ENCODE measurements around the gene KRTAP4-16.
"Not testable (repeated sequence)": the region's sequence is repeated elsewhere in the genome, so short reads cannot be mapped to it uniquely, and the experiment has no call there.

The KRTAP4-16 gene

DNA sequence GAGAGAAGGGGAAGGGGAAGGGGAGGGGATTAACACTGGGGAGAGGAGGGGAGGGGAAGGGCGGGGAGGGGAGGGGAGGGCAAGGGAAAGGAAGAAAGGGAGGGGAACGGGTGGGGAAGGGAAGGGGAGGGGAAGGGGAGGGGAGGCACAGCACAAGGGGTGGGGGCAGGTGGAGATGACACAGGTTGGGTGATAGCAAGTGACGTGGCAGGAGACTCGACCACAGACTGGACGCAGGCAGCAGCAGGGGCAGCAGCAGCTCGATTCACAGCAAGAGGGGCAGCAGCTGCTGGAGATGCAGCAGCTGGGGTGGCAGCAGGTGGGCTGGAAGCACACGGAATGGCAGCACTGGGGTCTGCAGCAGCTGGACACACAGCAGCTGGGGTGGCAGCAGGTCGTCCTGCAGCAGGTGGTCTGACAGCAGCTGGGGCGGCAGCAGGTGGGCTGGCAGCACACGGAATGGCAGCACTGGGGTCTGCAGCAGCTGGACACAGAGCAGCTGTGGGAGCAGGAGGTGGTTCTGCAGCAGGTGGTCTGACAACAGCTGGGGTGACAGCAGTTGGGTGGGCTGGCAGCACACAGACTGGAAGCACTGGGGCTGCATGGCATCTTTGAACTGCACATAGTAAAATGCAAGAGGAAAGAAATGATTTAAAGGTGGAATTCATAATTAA lies at the start of gene KRTAP4-16:
Gene KRTAP4-16, minus strand, starts transcription at position 624 of the 674 bp plus-strand sequence. Its CDS starts 0 bp downstream, at position 624.
- DNase-seq (ENCODE audit: low spot score) = no peak

DNA sequence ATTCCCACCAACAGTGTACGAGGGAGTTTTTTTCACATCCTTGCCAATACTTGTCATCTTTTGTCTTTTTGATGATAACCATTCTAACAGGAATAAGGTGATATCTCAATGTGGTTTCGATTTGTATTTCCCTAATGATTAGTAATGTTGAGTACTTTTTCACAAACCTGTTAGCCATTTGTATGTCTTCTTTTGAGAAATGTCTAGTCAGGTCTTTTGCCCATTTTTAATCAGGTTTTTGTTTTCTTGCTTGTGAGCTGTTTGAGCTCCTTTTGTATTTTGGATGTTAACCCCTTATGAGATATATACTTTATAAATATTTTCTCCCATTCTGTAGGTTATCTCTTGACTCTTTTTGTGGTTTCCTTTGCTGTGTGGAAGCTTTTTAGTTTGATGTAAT lies 49.5 kb upstream of the KRTAP4-16 start:
- DNase-seq (ENCODE audit: low spot score) = no peak

DNA sequence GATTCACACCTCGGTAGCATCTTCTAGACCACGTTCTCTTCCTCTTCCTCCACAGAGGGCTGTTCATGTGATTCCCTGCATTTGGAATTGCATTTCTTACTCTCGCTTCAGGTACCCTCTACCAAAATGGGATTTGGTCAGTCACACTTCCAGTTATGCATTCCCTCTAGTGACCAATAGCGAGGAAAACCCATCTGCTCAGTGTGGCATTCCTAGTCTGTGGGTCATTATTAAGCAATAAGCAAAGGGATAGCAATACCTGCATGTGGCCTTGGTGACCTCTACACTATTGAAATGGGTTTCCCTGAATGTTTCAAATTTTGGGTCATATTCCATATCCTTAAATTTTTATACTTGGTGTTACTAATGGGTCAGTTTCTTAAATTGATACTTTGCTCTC lies 48.0 kb upstream of the KRTAP4-16 start:
- no peak for DNase-seq (ENCODE audit: low spot score)

DNA sequence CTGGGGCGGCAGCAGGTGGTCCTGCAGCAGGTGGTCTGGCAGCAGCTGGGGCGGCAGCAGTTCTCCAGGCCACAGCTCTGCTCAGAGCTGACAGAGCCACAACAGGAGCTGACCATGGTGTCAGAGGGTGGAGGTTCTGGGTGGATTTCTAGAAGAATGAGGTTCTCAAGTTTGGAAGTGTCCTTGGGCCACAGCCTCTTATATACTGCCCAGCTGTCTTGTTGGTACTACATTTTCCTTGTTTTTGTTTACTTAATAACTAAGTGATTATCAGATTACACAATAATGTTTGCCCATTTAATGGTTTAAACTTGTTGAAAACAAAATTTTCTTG lies 47.6 kb upstream of the KRTAP4-16 start, which contains the start of gene KRTAP4-5:
Gene KRTAP4-5, minus strand, starts transcription at position 174 of the 334 bp plus-strand sequence. Its CDS starts 58 bp downstream, at position 116.
- no peak for DNase-seq (ENCODE audit: low spot score)

DNA sequence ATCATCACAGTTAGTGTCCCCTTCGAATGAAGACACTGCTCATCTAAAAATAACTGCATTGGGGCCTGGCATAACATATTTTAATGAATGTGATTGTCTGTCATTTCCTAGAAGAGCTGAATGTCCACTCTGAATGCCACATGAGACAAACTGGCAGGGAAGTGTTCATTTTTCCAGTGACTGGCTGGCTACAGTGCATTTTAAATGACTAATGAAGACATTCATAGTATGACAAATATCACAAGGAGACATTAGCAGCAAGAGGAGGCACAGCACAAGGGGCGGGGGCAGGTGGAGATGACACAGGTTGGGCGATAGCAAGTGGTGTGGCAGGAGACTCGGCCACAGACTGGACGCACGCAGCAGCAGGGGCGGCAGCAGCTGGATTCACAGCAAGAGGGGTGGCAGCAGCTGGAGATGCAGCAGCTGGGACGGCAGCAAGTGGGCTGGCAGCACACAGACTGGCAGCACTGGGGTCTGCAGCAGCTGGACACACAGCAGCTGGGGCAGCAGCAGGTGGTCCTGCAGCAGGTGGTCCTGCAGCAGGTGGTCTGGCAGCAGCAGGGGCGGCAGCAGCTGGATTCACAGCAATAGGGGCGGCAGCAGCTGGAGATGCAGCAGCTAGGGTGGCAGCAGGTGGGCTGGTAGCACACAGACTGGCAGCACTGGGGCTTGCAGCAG lies 47.1 kb upstream of the KRTAP4-16 start:
- not testable (repeated sequence) for DNase-seq (ENCODE audit: low spot score)

DNA sequence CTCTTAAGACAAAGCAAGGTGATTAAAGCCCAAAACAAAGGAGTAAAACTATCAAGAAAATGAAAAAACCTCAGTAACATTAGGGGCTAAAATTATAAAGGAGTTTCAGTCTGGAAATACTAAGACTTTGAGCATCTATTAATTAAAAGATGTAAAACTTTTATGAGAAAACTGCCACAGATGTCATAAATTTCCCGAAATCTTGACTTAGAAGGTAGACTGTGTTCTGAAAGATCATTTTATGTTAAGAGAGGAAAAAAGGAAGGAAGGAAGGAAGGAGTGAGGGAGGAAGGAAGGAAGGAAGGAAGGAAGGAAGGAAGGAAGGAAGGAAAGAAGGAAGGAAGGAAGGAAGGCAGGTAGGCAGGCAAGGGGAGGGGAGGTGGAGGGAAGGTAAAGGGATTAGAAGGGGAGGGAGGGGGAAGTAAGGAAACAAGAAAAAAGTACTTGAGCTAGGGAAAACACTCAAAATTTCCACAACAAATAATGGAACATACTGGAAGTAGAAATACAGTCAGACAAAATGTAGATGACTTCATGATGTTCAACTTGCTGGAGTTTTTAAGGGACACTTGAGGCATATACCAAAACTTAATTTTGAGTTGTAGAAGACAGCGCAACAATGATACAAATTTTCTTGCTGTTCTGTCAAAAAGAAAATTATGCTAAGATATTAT lies 45.7 kb upstream of the KRTAP4-16 start:
- DNase-seq (ENCODE audit: low spot score) = no peak

DNA sequence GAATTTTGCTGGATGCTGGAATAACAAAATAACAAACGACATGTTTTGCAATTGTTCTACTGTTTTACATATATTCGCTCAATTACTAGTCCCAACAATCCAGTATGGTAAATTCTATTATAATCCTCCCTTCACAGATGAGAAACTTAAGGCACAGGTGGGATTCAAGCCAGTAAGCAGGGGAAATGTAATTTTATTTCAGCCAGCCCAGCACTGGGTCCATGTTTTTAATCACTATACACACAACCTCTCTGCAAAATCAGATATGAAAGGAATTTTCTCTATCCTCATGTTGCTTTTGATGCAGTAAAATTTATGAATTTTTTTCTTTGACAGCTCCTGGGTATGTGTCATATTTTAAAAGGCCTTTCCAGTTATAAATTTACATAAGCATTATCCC lies 43.3 kb upstream of the KRTAP4-16 start:
- no peak for DNase-seq (ENCODE audit: low spot score)

DNA sequence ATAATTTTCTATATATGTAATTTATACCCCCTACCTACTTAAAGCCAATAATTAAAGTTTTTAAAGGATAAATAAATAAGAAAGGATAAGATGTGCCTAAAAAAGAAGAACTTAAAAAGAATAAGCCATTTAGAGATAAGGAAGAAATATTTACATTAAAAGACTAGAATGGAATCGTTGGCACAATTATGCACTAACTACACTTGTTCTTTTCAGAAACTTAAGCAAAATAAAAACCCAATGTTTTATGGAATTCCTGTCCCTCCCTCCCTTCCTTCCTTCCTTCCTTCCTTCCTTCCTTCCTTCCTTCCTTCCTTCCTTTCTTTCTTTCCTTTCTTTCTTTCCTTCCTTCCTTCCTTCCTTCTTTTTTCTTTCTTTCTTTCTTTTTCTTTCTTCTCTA lies 42.8 kb upstream of the KRTAP4-16 start:
- no peak for DNase-seq (ENCODE audit: low spot score)

DNA sequence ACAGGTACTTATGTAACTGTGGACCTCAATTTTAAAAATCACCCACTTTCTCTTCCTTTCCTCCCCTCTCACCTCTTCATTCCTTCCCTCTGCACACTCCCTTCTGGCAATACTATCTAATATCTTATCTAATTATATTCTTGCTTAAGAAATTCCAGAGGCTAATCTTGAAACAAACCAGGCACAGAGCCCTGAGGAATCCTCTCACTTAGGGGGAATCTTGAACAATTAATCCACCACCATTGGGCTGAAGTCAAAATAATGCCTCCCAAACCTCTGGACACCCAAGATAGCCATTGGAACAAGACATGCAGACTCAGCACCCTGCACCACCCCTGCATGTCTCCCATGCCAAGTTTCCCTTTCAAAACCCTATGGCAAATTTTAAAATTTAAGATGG lies 39.4 kb upstream of the KRTAP4-16 start:
- no peak for DNase-seq (ENCODE audit: low spot score)

DNA sequence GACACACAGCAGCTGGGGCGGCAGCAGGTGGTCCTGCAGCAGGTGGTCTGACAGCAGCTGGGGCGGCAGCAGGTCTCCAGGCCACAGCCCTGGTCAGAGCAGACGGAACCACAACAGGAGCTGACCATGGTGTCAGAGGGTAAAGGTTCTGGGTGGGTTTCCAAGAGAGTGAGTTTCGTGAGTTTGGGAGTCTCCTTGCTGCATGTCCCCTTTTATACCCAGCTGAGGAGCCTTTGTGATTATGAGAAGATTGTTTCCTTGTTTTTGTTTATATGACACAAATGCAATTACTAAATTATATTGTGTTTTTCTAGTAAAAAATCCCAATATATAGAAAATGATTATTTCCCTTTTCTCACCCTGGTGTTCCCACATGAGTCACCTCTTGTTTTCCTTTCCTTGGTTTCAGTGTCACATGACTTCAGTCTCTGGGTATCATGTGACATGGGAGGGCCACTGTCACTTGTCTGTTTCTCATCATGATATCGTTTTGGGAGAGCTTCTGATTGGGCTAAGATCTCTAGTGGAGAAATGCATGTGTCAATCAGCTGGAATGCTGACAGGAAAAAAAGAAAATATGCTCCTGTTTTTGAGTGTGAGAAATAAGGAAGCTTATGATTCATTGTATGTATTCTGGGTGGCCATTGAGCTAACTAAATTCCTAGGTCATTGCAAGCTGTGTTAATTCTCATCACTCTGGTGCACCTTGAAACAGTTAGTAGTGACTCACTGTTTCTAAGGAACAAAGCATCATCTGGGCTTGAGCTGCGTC lies 38.5 kb upstream of the KRTAP4-16 start, which contains the start of gene KRTAP4-6:
Gene KRTAP4-6, minus strand, starts transcription at position 185 of the 772 bp plus-strand sequence. Its CDS starts 57 bp downstream, at position 128.
- no peak for DNase-seq (ENCODE audit: low spot score)

DNA sequence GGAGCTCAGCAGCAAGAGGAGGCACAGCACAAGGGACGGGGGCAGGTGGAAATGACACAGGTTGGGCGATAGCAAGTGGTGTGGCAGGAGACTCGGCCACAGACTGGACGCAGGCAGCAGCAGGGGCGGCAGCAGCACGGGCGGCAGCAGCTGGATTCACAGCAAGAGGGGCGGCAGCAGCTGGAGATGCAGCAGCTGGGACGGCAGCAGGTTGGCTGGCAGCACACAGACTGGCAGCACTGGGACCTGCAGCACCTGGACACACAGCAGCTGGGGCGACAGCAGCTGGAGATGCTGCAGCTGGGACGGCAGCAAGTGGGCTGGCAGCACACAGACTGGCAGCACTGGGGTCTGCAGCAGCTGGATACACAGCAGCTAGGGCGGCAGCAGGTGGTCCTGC lies 37.9 kb upstream of the KRTAP4-16 start:
- DNase-seq (ENCODE audit: low spot score) = not testable (repeated sequence)

DNA sequence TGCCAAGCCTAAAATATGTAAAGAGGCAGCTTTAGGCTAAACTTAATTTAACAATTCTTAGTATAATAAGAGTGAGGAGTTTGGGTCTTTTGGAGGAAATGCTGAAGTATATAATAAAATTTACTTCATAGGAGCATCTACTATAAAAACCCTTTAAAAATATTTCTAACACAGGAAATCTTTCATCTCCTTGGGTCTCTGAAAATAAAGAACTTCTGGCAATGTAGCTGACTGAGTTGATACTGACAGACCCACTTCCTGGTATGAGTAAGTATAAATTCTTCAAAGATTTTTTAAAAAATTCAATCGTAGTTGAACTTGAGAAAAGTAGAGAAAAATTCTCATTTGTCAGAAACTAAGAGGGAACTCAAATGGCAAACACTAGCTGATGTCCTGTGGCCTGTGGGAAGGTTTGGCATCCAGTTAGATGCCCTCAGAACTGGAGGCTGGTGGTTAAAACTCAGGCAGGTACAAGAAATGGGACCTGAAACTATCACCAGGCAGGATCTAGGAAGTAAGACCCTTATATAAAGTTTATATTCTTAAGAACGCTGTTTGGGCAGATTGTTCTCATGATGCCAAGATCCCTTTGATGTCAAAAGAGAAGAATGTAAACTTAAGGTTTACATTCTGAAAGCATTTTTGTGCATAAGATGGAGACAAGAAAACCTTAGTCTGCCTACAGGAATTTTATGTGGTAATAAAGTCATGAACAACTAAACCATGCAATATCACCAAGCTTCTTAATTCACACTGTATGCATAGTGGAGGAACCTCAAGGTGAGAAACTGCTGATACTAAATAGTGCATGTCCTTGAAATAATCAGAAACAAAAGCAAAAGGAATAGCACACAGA lies 32.1 kb upstream of the KRTAP4-16 start:
- no peak for DNase-seq (ENCODE audit: low spot score)

DNA sequence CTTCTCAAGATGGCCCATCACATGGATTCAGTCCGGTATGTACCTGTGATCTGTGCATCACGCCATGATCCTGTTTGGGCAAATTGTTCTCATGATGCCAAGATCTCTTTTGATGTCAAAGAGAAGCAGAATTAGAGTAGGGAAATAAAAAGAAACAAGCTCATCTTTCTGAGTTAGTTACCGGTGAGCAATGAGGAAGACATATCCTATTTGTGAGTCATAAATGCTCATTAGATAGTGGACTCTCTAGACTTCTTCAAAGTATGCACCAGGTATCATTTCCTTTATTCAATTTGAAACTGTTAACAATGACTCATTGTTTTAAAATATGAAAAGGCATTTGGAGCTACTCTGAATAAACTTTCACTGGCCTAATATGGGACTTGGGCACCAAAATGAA lies 30.0 kb upstream of the KRTAP4-16 start:
- DNase-seq (ENCODE audit: low spot score) = no peak

DNA sequence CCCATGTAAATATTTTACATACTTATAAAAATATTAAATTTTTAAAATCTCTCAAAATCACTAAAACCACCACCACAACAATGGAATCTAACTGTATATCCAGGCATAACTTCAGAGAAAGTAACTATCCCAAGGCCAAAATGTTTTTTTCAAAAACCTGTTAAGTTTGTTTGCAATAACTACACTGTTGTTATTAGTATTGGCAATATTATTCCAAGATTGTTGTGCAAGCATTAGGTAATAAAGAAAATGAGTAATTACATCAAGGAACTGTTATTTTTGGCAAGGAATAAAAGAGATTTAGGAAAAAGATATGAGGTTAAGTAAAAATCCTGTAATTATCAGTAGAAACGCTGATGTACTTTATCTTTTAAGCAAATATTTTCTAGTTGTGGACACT lies 25.4 kb upstream of the KRTAP4-16 start:
- no peak for DNase-seq (ENCODE audit: low spot score)

DNA sequence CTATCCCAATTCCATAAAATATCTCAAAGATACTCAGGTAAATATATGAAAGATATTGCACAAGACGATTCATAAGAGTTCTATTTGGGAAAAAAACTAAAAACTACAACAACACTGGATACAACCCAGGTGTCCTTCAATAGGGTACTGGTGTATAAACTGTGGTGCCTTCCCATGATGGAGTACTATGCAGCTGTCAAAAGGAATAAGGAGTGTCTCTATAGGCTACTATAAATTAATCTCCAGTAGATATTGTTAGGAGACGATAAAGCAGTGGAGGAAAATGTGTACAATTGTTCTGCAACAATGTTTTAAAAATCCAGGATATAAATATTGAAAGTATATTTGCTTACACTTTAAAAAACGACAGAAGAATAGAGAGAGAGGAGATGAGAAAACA lies 24.4 kb upstream of the KRTAP4-16 start:
- no peak for DNase-seq (ENCODE audit: low spot score)

DNA sequence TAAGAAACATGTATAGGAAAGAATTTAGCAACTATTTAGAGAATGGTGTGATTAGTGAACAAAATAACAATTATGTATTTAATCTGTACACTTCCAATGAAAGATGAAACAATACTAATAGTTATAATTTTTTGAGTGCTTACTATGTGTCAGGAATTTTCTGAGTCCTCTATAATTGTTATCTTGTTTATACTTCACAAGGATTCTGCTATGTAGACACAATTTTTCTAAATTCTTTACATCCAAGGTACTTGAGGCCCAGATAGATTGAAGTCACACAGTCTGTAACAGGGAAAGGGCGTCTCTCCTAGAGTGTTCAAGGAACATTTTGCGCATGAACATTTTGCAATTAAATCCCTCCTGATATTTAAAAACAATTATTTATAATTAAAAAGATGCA lies 23.1 kb upstream of the KRTAP4-16 start:
- DNase-seq (ENCODE audit: low spot score) = no peak

DNA sequence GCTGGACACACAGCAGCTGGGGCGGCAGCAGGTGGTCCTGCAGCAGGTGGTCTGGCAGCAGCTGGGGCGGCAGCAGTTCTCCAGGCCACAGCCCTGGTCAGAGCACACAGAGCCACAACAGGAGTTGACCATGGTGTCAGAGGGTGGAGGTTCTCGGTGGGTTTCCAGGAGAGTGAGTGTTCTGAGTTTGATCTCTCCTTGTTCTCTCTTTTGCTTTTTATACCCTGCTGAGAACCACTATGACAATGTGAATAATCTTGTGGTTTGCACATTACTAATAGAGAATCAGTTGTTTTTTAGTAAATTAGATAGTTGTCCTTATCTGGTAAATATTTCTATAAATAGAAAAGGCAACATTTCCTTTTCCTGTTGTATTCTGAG lies 22.0 kb upstream of the KRTAP4-16 start, which contains the start of gene KRTAP4-12:
Gene KRTAP4-12, minus strand, starts transcription at position 192 of the 381 bp plus-strand sequence. Its CDS starts 60 bp downstream, at position 132.
- not testable (repeated sequence) for DNase-seq (ENCODE audit: low spot score)

DNA sequence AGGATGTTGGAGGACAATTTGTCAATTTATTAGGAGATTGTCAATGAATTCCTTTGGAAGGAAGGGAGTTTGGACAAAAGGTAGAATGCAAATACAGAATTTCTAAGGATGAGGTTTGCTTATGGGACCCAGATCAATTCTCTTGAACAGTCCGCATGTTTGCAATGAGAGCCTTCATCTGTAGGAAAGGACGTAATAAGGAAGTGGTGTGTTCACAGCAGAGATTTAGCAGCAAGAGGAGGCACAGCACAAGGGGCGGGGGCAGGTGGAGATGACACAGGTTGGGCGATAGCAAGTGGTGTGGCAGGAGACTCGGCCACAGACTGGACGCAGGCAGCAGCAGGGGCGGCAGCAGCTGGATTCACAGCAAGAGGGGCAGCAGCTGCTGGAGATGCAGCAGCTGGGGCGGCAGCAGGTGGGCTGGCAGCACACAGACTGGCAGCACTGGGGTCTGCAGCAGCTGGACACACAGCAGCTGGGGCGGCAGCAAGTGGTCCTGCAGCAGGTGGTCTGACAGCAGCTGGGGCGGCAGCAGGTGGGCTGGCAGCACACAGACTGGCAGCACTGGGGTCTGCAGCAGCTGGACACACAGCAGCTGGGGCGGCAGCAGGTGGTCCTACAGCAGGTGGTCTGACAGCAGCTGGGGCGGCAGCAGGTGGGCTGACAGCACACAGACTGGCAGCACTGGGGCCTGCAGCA lies 21.4 kb upstream of the KRTAP4-16 start:
- not testable (repeated sequence) for DNase-seq (ENCODE audit: low spot score)

DNA sequence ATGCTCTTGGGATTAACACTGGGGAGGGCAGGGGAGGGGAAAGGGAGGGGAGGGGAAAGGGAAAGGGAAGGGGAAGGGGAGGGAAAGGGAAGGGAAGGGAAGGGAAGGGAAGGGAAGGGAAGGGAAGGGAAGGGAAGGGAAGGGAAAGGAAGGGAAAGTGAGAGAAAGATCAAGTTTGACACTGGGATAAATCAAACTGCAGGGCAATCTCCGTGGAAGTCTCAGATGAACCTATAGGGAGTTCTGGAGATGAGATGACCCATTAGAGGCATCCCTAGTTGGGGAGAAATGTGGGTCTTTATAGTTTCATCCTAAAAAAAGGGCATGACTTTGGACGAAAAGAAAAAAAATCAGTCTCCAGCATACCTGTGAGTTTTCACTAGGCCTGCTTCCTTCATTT lies 19.7 kb upstream of the KRTAP4-16 start:
- DNase-seq (ENCODE audit: low spot score) = no peak
